ENCODE data around the gene CCDC194.

Gene CCDC194

GRCh38 chr19:17405250-17406045 lies 11.5 kb upstream of the CCDC194 start, which contains the start of gene BST2:
TSS of gene BST2 (minus strand) at chr19:17405630. CDS start at chr19:17405575, 55 bp downstream.
- no peak for DNase-seq

- DNase-seq: no peak
Measured at GRCh38 chr19:17404621-17405249, 10.7 kb upstream of the CCDC194 start.

- DNase-seq: no peak
Measured at GRCh38 chr19:17404015-17404414, 10.0 kb upstream of the CCDC194 start.

- DNase-seq: no peak
Measured at GRCh38 chr19:17402982-17403855, 9.2 kb upstream of the CCDC194 start.

- no peak for DNase-seq
Measured at GRCh38 chr19:17401628-17402027, 7.6 kb upstream of the CCDC194 start.

- DNase-seq: no peak
Measured at GRCh38 chr19:17398902-17399527, 5.0 kb upstream of the CCDC194 start.

- DNase-seq: no peak
Measured at GRCh38 chr19:17394891-17395415, 957 bp upstream of the CCDC194 start.

GRCh38 chr19:17393002-17393401 lies 994 bp downstream of the CCDC194 start:
- no peak for DNase-seq

- no peak for DNase-seq
Measured at GRCh38 chr19:17391371-17392151, 2.4 kb downstream of the CCDC194 start.

- peak; percentile 83 for DNase-seq
Measured at GRCh38 chr19:17390665-17391370, 3.2 kb downstream of the CCDC194 start.

- DNase-seq: no peak
Measured at GRCh38 chr19:17389957-17390664, 3.9 kb downstream of the CCDC194 start.

GRCh38 chr19:17389288-17389687 lies 4.7 kb downstream of the CCDC194 start:
- DNase-seq: no peak

GRCh38 chr19:17385878-17386611 lies 8.0 kb downstream of the CCDC194 start:
- no peak for DNase-seq

- no peak for DNase-seq
Measured at GRCh38 chr19:17380426-17381138, 13.4 kb downstream of the CCDC194 start.

GRCh38 chr19:17379221-17379631 lies 14.8 kb downstream of the CCDC194 start:
- DNase-seq: no peak

GRCh38 chr19:17378271-17378670 lies 15.7 kb downstream of the CCDC194 start:
- DNase-seq: no peak

GRCh38 chr19:17376935-17377600 lies 16.9 kb downstream of the CCDC194 start, which contains the start of gene PLVAP:
TSS of gene PLVAP (minus strand) at chr19:17377342. CDS start at chr19:17377288, 54 bp downstream.
- no peak for DNase-seq

GRCh38 chr19:17370026-17370587 lies 23.9 kb downstream of the CCDC194 start:
- no peak for DNase-seq
